NCI-H460 (cell line): ENCODE results near the gene SYN1. TPM values are rescaled to one million over a fixed set of nuclear protein-coding genes. Genes with fewer than 3 reads are reported as not detected.
"Not testable (repeated sequence)": the region's sequence is repeated elsewhere in the genome, so short reads cannot be mapped to it uniquely, and the experiment has no call there.

ENCODE experiments used
- DNase-seq: peaks from one replicate; pipeline ENCODE4 v3.0.0-alpha.2; 2016; ENCODE audit warnings: low read depth; ENCODE audit errors: extremely low read depth
- polyA plus RNA-seq: library from polyadenylated mRNA; depleted of rRNA; stranded (reverse); fragments of >200 nt; gene quantifications from 2 replicates; pipeline ENCODE4 v1.2.3, GENCODE V29; 2014; cell fraction: nucleus; rRNA removed
- total RNA-seq: library from RNA; depleted of rRNA; stranded (reverse); fragments of >200 nt; shearing (Covaris generic); gene quantifications from 2 replicates; pipeline ENCODE4 v1.2.3, GENCODE V29; 2014; rRNA removed

Gene SYN1
- 0.14 TPM in 1 of 2 replicates, not detected in the other for total RNA-seq
- polyA plus RNA-seq, result 0.29 and 0.58 TPM in 2 replicates

DNA sequence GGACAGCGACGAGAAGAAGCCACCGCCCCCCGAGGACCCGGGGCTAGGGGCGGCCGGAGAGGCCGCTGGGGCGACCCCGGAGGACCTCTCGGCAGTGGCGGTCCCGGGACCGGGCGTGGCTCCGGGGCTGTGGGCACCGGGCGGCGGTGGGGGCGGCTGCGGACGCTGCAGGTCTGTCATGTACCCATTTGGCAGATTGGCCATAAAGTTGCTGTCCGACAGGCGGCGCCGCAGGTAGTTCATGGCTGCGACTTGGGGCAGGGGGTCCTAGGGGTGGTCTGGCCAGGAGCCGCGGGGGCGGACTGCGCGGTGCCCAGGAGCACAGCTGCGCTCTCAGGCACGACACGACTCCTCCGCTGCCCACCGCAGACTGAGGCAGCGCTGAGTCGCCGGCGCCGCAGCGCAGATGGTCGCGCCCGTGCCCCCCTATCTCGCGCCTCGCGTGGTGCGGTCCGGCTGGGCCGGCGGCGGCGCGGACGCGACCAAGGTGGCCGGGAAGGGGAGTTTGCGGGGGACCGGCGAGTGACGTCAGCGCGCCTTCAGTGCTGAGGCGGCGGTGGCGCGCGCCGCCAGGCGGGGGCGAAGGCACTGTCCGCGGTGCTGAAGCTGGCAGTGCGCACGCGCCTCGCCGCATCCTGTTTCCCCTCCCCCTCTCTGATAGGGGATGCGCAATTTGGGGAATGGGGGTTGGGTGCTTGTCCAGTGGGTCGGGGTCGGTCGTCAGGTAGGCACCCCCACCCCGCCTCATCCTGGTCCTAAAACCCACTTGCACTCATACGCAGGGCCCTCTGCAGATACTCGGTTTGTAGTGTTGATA, at the start of gene SYN1:
TSS of gene SYN1 (minus strand) at position 372 of the 817 bp plus-strand sequence. CDS start at position 243, 129 bp downstream.
- DNase-seq, result peak; percentile 71

DNA sequence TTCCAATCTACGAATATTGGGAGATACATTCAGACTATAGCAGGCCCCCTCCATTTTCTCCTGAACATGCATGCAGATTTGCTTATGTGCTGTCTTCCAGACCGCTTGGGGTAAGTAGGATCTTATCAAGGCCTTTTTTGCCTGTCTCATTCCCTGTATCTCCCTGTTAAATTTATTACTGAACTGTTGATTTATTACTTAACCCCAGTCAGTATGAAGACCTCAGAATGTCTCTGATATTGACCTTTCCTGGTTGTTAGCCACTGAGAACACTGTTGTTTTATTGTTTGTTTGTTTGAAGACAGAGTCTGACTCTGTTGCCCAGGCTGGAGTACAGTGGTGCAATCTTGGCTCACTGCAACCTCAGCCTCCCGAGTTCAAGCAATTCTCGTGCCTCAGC, 46.1 kb upstream of the SYN1 start:
- DNase-seq, result not testable (repeated sequence)

- DNase-seq, result no peak
Observed at GRCh38 chrX:47664737-47665136, 45.1 kb upstream of the SYN1 start.

DNA sequence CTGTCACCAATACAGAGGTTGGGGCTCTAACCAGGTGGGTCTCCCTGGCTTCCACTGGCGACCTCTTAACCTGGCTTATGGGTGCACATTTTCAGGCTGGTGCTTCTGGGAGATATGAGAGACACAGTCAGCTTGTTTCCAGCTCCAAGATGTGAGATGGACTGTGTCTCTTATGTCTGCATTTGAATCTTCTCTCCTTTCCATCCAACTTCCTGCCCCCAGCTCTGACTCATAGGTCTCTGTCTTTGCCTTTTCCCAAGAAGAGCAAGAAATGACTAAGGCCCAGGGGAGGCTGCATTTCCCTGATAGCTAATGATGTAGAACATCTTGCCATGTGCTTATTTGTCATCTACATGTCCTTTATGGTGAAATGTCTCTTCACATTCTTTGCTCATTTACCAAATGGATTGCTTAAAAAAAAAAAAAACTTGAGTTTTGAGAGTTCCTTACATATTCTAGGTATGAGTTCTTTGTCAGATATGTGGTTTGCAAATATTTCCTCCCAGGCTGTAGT, 42.5 kb upstream of the SYN1 start:
- peak; percentile 16 for DNase-seq

- no peak for DNase-seq
Observed at GRCh38 chrX:47661539-47661938, 41.9 kb upstream of the SYN1 start.

GRCh38 chrX:47659421-47659726, 39.7 kb upstream of the SYN1 start:
- no peak for DNase-seq

DNA sequence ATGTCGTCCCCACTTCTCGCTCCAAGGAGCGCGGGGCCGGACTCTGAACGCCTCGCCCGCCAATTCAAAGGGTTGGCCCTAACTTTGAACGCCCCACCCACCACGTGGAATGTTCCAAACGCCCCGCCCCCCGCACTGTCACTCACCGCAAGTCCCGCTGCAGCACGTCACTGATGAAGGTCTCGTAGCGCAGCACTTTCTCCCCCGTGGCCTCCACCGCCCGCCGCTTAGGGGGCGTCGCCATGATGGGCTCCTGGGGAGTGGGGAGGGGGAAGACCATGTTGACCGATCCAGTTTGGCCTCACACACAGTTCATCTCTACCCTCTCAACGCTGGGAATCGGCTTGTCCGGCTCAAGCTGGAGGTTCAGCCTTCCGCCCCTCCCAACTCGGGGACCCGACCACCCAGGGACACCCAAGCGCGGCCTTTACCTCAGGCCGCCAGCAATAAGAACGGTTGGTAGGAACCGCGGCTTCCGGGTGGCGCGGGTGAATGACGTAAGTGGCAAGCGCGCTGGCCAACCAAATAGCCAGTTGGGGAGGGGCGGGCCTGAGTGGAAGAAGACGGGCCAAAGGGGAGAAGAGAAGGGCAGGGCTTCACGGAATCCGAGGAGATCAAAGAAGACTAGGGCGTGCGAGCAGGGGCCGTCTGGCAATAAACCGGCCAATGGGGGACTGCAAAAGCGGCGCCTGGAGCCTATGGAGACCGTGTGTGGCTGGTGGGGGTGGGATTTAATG, 39.2 kb upstream of the SYN1 start, which contains the start of gene UXT:
TSS of gene UXT (minus strand) at position 497 of the 737 bp plus-strand sequence. CDS start at position 244, 253 bp downstream.
- peak; percentile 95 for DNase-seq

DNA sequence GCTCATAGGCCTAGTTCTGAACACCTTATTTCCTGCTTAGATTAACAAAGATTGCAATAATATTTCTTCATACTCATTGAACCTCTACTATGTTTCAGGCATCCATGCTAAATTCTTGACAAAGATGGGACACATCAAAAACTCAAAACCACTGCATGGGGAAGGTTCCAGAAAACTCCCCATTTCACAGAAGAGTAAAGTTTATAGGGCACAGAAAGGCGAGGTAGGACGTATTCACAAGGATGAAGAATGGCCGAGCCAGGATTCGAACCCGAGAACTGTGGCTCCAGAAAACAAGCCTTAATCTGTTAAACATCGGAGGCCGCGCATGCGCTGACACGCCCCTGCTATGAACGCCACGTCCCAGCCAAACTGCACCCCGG, 38.6 kb upstream of the SYN1 start:
- no peak for DNase-seq

DNA sequence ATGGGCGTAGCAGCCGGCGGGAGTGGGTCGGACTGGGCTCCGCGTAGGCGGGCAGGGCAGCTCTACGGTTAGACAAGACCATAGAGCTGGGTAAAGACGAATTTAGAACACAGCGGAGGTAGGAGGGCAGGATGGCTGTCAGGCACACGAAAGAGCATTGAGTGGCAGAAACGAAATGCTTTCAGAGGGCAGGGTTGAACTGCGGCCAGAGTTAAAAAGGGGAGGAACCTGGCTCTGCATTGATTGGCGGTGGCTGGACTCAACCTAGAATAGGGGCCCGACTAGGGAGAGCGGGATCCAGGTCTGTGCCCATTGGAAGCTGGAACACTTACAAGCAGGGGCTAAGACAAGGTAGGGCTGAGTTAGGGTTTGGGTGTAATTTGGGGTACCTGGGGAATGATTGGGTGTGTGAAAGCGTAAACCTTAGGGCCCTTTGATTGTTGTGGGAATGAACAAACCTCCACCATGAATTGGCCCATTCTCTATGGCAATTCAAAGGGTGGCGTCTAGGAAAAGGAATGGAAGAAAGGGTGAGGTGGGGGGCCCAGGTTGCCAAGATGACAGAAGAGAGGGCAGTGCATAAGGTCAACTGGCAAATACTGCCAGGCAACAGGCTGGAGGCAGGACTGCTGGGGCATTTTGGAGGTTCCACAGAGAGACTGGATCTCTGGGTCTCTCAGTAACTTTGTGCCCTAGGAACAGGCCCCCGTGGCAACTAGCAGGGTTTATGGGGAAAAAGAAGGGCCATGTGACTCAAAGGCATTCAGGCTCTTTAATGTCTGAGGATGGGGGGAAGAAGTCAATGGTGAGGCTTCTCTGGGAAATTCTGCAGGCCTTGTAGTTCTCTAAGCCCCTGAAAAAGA, 31.6 kb upstream of the SYN1 start:
- DNase-seq, result no peak

DNA sequence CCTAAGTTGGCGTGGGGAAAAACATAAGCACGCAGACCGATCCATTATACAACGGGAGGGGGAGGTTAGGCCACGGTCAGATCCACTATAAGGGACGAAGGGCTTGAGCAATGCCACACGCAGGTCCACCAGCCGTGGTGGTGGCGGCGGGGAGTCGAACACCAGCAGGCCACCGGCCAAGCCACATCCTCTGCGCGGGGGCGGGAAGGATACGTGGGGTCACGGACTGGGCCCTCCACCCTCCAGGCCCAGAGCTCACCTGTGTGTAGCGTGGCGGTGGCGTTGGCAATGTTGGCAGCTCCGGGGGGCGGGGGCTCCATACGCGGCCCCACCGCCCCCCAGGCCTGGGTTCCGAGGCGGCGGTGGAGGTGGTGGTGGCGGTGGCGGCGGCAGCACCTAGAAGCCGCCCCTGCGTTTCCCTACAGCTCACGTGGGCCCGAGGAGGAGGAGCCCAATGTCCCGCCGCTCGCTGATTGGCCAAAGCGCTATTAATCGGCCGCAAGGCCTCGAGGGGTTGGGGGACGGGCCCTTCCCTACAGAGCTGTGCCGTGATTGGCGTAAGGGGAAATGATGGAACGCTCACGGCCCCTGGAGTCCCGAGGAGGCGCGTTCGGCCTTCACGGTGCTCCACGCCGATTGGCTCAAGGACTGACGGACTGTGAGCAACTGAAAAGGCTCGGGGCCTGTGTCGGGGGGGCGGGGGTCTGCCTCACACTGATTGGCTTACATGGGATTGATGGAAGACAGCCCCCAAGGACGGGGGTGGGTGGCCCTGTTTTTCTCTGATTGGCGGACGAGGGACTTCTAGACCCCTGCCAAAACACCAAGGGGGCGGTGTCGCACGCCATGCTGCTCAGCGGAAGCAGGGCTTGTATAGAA, 30.7 kb upstream of the SYN1 start, which contains the start of gene ELK1:
TSS of gene ELK1 (minus strand) at position 400 of the 879 bp plus-strand sequence. CDS start 9,122 bp downstream, outside the sequence.
- peak; percentile 96 for DNase-seq

GRCh38 chrX:47649781-47650163, 30.1 kb upstream of the SYN1 start:
- DNase-seq, result no peak

DNA sequence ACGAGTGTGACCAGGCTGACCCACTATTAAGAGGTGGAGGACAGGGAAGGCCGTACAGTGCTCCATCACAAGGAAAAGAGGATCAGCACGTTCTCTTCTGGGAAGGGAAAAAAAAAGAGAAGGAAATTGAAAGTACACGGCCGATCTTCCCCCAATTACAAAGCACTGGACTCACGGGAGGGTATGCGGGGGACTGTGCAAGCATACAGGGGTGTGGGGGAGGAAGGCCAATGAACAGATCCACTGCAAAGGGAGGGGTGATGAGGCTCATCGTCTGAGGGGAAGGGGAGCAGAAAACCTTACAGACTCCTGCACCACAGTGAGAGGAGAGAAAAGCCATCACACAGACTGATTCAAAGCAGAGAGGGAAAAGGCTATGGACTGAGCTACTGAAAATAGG, 29.6 kb upstream of the SYN1 start:
- no peak for DNase-seq

GRCh38 chrX:47648376-47648775, 28.7 kb upstream of the SYN1 start:
- no peak for DNase-seq

DNA sequence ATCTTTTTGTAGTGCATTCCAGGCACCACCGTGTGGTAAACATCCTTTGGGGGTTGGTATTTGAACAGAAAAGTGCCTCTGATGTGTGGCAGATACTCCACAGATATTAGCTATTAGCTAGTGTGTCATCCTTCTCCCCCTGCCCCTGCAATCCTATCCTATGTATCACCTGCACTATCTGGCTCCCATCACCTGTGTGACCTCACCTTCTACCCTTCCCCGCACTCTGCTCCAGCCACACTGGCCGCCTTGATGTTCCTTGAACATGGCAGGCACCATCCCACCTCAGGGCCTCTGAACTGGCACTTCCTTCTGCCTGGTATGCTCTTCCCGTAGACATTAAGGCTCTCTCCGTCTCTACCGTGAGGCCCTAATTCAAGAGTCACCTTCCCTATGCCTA, 27.0 kb upstream of the SYN1 start:
- DNase-seq, result no peak

DNA sequence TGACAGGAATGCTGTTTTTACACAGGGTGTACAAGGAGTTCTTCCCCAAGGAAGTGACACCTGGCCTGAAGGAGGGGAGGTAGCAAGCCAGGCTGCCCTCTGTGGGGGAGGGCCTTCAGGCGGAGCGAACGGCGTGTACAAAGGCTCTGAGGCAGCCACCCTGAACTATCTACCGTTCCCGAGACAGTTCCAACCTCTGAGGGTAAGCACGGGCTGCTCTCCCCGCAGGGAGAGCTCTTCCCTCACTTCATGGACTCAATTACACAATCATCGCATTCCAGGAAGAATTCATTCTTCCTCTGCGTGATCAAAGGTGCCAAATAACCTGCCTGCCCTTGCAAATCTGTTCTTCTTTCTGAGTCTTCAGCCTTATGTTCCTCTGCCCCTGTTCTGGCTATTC, 25.9 kb upstream of the SYN1 start:
- DNase-seq, result no peak

- peak; percentile 52 for DNase-seq
Observed at GRCh38 chrX:47644557-47645091, 25.0 kb upstream of the SYN1 start.

- peak; percentile 11 for DNase-seq
Observed at GRCh38 chrX:47643926-47644325, 24.3 kb upstream of the SYN1 start.

- no peak for DNase-seq
Observed at GRCh38 chrX:47638816-47639215, 19.2 kb upstream of the SYN1 start.

GRCh38 chrX:47637546-47638195, 18.0 kb upstream of the SYN1 start:
- peak; percentile 81 for DNase-seq
